Stimulated activated CD8-positive, alpha-beta memory T cell treated with anti-CD3 and anti-CD28 coated beads, Interleukin-4, amount 100 ng/mL, for 48 hours (primary cell): ENCODE measurements around the gene MDH1B.
"Not testable (repeated sequence)": the region's sequence is repeated elsewhere in the genome, so short reads cannot be mapped to it uniquely, and the experiment has no call there.

Experiments
- DNase-seq: peaks from one replicate; pipeline ENCODE4 v3.0.0-alpha.2; 2020

Gene MDH1B

GRCh38 chr2:206765242-206766056 lies at the start of gene MDH1B, which contains the start of gene FASTKD2:
Gene MDH1B, minus strand, starts transcription at chr2:206765328. Its CDS starts 57 bp downstream, at chr2:206765271.
Gene FASTKD2, plus strand, starts transcription at chr2:206765606. Its CDS starts 1,088 bp downstream, at chr2:206766694.
- peak; percentile 91 for DNase-seq

GRCh38 chr2:206814498-206814897 lies 49.4 kb upstream of the MDH1B start:
- no peak for DNase-seq

- not testable (repeated sequence) for DNase-seq
These were observed 47.3 kb upstream of the MDH1B start for GRCh38 chr2:206812471-206812870.

DNA sequence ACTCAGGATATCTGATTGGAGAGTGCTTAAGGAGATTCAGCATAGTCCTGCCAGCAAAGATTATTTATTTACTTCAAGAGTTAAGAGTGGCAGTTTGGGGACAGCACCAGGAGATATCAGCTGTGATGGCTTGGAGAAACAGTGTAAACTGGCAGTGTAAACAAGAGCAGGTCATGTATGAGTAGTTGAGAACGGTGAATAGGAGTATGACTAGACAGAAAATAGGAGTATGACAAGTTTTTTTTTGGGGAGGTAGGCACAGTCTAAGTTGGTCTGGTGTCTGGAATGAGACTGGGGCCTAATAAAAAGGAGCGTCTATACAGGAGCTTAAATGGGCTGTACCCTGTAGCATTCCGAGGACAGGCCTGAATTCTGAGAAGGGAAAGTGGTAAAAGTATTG lies 42.5 kb upstream of the MDH1B start:
- DNase-seq, result not testable (repeated sequence)

- DNase-seq, result no peak
These were observed 40.9 kb upstream of the MDH1B start for GRCh38 chr2:206805887-206806607.

GRCh38 chr2:206804326-206804725 lies 39.2 kb upstream of the MDH1B start:
- DNase-seq, result no peak

DNA sequence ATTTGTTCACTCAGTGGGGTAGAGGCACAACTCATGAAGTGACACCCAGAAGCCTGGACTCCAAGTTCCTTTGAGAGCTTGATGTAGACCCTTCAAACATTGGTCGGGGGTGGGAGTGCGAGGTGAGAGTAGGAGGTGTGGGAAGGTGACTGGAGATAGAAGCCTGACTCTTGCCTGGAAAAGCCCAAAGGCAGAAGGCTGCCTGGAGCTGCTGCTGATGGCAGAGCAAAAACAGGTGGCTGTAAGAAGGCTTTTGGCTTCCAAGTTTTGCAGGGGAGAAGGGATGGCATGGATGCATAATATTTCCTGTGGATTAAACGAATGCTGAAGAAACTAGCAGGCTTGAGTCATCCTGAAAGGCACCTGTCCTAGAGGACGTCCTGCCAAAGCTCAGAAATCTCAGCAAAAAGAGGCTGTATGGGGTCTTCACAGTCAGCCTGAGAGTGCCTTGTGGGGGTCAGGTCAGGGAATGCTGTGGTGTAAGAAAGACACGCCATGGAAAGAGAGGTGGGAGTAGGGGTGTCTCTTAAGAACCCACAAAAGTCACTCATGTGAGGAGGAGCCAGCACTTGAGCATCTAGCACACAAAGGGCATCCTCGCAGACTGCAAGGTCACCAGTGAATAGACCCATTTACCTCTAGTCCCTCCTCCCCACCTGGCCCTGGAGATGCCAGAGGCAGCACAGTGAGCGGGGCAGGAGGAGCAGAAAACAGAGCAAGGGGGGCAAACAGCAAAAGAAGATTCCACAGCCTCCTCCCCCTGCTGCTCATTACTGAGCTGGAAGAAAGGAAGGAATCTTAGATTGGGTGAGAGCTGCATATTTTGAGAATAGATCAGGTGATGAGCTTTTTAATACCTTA lies 37.8 kb upstream of the MDH1B start:
- no peak for DNase-seq

DNA sequence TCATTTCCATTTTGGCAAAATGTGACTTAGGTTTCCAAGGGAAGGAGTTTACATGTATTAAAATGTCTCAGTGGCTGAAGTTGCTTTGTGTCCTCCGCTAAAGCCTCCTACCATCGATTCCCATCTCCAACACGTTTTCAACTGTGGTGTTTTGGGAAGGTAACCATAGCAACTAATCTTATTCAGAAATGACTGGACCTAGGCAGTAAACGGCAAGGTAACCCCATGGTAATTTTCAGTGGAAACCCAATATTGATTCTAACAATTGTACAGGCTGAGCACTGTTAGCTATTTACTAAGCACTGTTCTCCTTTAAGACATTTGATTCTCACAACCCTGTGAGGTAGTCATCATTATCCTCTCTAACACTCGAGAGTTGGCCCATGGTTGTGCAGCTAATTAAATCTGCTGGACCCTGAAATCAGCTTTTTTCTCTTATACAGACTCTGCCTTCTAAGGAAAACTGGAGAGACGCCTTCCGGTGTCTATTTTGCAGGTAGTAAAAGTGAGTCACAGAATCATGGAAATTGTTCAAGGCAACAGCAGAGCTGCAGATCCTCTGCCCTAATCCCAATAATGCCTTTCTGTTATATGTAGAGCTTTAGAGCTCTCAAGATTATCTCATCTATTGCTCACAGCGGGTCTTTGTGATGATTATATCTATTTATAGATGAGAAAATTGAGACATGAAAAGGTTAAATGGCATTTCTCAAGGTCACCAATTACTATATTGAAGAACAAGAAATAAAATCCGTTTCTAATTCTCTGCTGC lies 36.5 kb upstream of the MDH1B start:
- DNase-seq, result no peak

DNA sequence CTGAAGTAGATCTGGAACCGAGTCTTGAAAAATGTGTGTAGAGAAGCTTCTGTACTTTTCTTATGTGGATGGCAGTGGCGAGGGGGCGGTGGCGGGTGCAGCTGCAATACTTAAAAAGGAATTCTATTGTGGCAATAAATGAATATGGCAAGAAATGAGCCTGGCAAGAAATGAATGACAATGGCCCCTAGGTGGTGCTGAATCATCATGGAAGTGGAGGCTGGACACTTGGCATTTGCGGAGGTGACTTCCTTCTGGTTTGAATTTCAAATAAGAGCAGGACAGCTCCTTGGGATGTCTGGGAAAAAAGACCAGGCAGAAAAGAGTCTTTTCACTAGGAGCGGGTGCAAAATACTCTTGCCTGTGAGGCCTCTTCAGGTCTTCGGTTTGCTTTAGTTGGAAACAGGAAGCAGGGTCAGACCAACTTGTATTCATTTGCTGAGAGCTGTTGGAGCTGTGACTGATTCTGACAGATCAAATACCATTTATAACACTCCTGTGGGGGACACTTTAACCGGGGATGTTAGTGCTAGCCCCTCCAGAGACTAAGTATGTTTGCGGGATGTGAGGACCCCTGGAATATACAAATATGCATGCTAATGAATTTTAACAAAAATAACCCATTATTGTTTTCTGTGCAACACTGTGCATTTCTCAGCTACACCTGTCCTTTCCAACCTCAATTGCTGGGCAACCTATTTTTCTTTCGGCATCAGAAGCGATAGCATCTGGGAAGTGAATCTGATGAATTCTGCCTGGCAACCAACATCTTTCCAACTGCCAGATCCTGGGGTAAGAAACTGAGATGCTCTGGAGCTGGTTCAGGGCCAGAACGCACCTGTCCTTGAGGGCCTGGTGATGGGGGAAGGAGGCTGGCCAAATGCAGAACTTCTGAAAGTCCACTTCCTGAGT lies 35.6 kb upstream of the MDH1B start:
- DNase-seq, result peak; percentile 50

DNA sequence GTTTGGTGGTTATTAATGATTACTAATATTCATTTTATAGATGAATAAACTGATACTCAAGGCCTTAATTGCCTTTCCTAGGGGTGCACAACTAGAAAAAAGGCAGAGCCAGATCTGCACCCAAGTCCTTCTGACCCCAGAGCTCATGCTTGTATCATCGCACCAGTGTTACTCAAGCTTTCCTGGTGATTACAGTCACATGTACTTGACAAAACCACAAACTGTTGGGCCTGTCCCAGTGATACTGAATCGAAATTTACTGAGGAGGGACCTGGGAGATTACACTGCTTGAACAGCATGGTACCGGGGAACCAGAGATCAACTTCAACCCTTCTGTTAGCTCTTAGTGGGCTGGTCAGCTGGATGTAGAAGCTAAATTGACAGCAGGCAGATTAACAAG lies 34.0 kb upstream of the MDH1B start:
- DNase-seq, result no peak

DNA sequence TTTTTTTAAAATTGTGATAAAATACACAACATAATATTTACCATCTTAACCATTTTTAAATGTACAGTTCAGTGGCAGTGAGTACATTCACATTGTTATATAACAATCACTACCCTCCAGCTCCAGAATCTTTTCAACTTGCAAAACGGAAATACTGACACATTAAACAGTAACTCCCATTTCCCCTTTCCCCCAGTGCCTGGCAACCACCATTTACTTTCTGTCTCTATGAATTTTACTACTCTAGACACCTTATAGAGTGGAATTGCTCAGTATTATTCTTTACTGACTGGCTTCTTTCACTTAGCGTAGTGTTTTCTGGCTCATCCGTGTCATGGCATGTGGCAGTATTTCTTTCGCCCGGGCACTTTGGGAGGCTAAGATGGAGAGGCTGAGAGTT lies 32.9 kb upstream of the MDH1B start:
- DNase-seq, result no peak

GRCh38 chr2:206797376-206797775 lies 32.2 kb upstream of the MDH1B start:
- DNase-seq, result no peak

GRCh38 chr2:206792645-206793044 lies 27.5 kb upstream of the MDH1B start:
- no peak for DNase-seq

DNA sequence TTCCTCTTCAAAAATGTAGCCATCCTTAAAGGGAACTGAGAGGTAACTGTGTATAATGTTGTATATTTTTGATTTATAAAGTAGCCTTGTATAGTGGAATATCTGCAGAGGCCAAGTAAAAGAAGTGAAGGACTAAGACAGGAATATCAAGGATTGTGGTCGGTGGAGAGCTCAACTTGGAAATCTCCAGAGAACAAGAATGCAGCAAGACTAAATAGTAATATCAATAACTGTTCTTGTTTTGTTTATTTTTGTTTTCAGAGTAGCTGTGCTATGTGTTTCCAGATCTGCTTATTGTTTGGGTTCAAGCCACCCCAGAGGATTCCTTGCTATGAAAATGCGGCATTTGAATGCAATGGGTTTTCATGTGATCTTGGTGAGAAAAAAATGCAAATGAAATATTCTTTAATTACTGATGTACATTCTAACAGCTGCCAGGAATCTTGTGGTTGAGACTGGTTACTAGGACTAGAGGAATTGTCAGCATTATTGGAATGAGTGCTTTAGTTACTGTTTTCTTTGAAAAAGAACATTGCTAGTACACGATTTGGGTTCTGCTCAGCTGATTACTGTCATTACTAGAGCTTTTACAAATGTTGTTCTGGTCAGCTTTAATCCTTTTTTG lies 25.3 kb upstream of the MDH1B start:
- no peak for DNase-seq

- no peak for DNase-seq
These were observed 19.6 kb upstream of the MDH1B start for GRCh38 chr2:206784559-206785353.

- no peak for DNase-seq
These were observed 18.6 kb upstream of the MDH1B start for GRCh38 chr2:206783718-206784117.

GRCh38 chr2:206780671-206781070 lies 15.5 kb upstream of the MDH1B start:
- no peak for DNase-seq

- no peak for DNase-seq
These were observed 11.3 kb upstream of the MDH1B start for GRCh38 chr2:206776432-206776831.

- no peak for DNase-seq
These were observed 9.7 kb upstream of the MDH1B start for GRCh38 chr2:206774871-206775270.
